Liver (tissue), 9 donors: ENCODE results near the gene ARVCF. TPM values are rescaled to one million over a fixed set of nuclear protein-coding genes. Genes with fewer than 3 reads are reported as not detected.

ENCODE experiments used
- DNase-seq: peaks from one replicate; pipeline ENCODE4 v3.0.0-alpha.2; 2017; ENCODE audit warnings: low spot score
- H3K27ac ChIP-seq, 2 donors: one replicate each; pipeline ENCODE4 v1.7.0; 2013; ENCODE audit warnings: inconsistent platforms in 2 of 2, low read length in 2 of 2, control low read depth in 1 of 2, low read depth in 1 of 2, mild to moderate bottlenecking in 1 of 2
- H3K27me3 ChIP-seq, 4 donors: one replicate each; pipeline versions ENCODE4 v1.6.1 to v1.7.0; 2013; ENCODE audit warnings: low read length in 3 of 4, inconsistent platforms in 1 of 4, mild to moderate bottlenecking in 1 of 4, moderate library complexity in 1 of 4; ENCODE audit not compliant: control insufficient read depth in 4 of 4, insufficient read depth in 4 of 4
- H3K36me3 ChIP-seq, 4 donors: one replicate each; pipeline versions ENCODE4 v1.6.1 to v1.7.0; 2013; ENCODE audit warnings: low read length in 3 of 4, mild to moderate bottlenecking in 3 of 4, low read depth in 1 of 4, moderate library complexity in 1 of 4; ENCODE audit not compliant: control insufficient read depth in 4 of 4, insufficient read depth in 3 of 4
- H3K4me1 ChIP-seq, 4 donors: one replicate each; pipeline versions ENCODE4 v1.6.1 to v1.7.0; 2013; ENCODE audit warnings: low read length in 3 of 4, mild to moderate bottlenecking in 3 of 4, moderate library complexity in 1 of 4; ENCODE audit not compliant: control insufficient read depth in 4 of 4, insufficient read depth in 4 of 4
- H3K4me3 ChIP-seq, 3 donors: one replicate each; pipeline versions ENCODE4 v1.6.1 to v1.7.0; 2013; ENCODE audit warnings: low read length in 3 of 3, control low read depth in 1 of 3, low read depth in 1 of 3, mild to moderate bottlenecking in 1 of 3
- H3K9ac ChIP-seq, 2 donors: one replicate each; pipeline ENCODE4 v1.7.0; 2013; ENCODE audit warnings: low read length in 2 of 2, mild to moderate bottlenecking in 2 of 2, moderate library complexity in 2 of 2, control low read depth in 1 of 2, low read depth in 1 of 2
- H3K9me3 ChIP-seq, 4 donors: one replicate each; pipeline versions ENCODE4 v1.6.1 to v1.7.0; 2013; ENCODE audit warnings: low read length in 3 of 4; ENCODE audit not compliant: control insufficient read depth in 4 of 4
- FOXA1 ChIP-seq: IDR thresholded peaks from 2 replicates; pipeline ENCODE4 v1.6.1; 2016; ENCODE audit warnings: antibody characterized with exemption
- HNF4A ChIP-seq, 2 donors: conservative IDR thresholded peaks; 2 replicates each; pipeline ENCODE4 v1.6.1; 2016; ENCODE audit warnings: antibody characterized with exemption in 2 of 2, mild to moderate bottlenecking in 2 of 2
- JUND ChIP-seq, 2 donors: IDR thresholded peaks; 2 replicates each; pipeline ENCODE4 v1.6.1; 2016; ENCODE audit warnings: antibody characterized with exemption in 2 of 2
- NR2F2 ChIP-seq: IDR thresholded peaks from 2 replicates; pipeline ENCODE4 v1.6.1; 2016; ENCODE audit warnings: antibody characterized with exemption
- RAD21 ChIP-seq, 2 donors: IDR thresholded peaks; 2 replicates each; pipeline ENCODE4 v1.6.1; 2016; ENCODE audit warnings: antibody characterized with exemption in 2 of 2, mild to moderate bottlenecking in 2 of 2
- YY1 ChIP-seq: IDR thresholded peaks from 2 replicates; pipeline ENCODE4 v1.6.1; 2016; ENCODE audit warnings: antibody characterized with exemption, mild to moderate bottlenecking
- WGBS: extraction: QIAGEN DNeasy Blood & Tissue Kit; methylation state at CpG from one replicate; pipeline ENCODE4 v1.1.7; 2013; 5-methylcytosine and 5-hydroxymethylcytosine counted together
- polyA plus RNA-seq, 2 donors: library from polyadenylated mRNA; stranded (reverse) in 1 of 2; unstranded in 1 of 2; fragments of 200-250 nt in 1 of 2; fragments of >200 nt in 1 of 2; fragmentation: Nextera tagmentation in 1 of 2; extraction: Ambion mirVana in 1 of 2; gene quantifications; one replicate each; pipeline versions ENCODE4 v1.2.1 to v1.2.3, GENCODE V29; 2013 to 2015
- total RNA-seq, 2 donors: library from RNA; depleted of rRNA; stranded (reverse); fragments of >200 nt; gene quantifications; one replicate each; pipeline ENCODE4 v1.2.3, GENCODE V29; 2014
- TF ChIP-seq, protein P1 (sequence below): IDR thresholded peaks from 2 replicates; pipeline ENCODE4 v1.6.1; 2016; ENCODE audit warnings: antibody characterized with exemption
- TF ChIP-seq, protein P2 (sequence below): fragments of 150-350 bp; IDR thresholded peaks from 2 replicates; pipeline ENCODE4 v1.5.1; 2017; ENCODE audit warnings: improper control_type of control experiment, low read depth, low read length; ENCODE audit not compliant: missing input control
- TF ChIP-seq, protein P3 (sequence below): IDR thresholded peaks from 2 replicates; pipeline ENCODE4 v1.6.1; 2016; ENCODE audit warnings: antibody characterized with exemption
- TF ChIP-seq, protein P4 (sequence below): IDR thresholded peaks from 2 replicates; pipeline ENCODE4 v1.6.1; 2016; ENCODE audit warnings: antibody characterized with exemption, mild to moderate bottlenecking
- donor health status: healthy.
- donor health status: healthy.
- donor health status: healthy.
- donor health status: healthy.
- donor health status: healthy.

Gene ARVCF
- total and polyA plus RNA-seq, 4 donors = 3.8 to 48.8 (median 26.1) TPM

DNA sequence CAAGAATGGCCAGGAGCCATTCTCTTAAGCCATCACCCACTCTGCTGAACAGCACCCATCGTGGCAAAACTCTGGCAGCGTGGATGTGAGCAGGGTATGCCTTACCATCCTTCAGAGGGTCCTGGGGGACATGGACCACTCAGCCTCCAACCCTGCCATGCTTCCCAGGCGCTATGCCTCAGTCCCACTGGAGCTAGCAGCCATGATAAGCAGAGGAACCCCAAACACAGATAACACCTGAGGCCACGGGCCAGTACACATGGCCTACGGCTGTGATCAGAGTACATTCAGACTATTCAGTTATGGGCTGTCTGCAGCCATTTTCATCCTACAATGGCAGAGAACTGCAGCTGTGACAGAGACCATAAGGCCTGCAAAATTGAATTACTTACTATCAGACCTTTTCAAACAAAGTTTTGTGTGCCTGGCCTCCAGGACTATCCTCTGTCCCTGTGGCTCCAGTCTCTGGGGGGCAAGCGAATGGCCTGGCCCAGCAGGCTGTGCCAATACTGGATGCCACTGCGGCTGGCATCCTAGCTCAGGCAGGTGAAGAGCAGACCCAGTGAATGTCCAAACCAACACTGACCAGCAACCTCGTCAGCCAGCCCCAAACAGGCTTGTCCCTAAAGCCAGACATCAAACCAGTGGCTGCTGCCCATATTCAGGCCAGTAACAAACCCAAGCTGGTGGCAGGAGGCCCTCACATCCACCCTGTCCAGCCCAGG lies 6.9 kb downstream of the ARVCF start (continued):
- TF ChIP-seq, protein P1, sequence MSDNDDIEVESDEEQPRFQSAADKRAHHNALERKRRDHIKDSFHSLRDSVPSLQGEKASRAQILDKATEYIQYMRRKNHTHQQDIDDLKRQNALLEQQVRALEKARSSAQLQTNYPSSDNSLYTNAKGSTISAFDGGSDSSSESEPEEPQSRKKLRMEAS = no peak
- no peak for TF ChIP-seq RAD21 (IDR thresholded peaks at IDR 0.05)
- TF ChIP-seq YY1 = no peak
- no peak for TF ChIP-seq NR2F2

DNA sequence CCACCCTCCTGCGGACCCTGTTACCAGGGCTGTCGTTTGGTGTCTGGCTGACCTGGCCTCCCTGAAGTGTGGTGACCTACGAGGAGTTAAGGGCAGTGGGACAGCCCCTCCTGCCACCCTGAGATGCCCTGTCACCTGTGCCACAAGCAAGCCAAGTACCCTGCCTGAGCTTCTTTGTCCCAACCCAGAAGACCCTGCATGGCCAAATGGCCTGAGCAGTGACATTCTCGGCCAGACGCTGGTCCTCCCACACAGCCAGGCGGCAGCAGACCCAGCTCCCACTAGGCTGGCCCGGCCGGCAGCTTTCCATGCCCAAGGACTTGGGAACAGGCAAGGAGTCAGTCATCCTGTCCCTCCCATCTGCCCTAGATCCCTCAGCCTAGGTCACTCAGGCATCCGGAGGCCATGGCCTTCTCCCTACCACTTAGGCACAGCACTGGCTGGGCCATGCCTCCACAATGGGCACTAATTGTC lies 7.6 kb downstream of the ARVCF start:
- no peaks in the 10 kb centered on the region for H3K36me3 ChIP-seq
- WGBS = 91% methylated on average over 9 of the region's 9 CpGs

More for the DNA sequence above, 7.6 kb downstream of the ARVCF start:
- Histone ChIP-seq H3K9ac (no peak overlapping the region), H3K4me1 (peaks cover 0 to 10% (median 5%) of the 10 kb centered on the region in 4 donors), H3K9me3 (no peaks in the 10 kb centered on the region), H3K27me3 (no peaks in the 10 kb centered on the region), H3K27ac (peak overlapping the region in 1 of 2 donors; percentile 37), H3K4me3 (no peak overlapping the region)
- TF ChIP-seq HNF4A (conservative IDR thresholded peaks at IDR 0.05) (no peak), JUND (IDR thresholded peaks at IDR 0.05) (no peak), FOXA1 (no peak)
- TF ChIP-seq, protein P2, sequence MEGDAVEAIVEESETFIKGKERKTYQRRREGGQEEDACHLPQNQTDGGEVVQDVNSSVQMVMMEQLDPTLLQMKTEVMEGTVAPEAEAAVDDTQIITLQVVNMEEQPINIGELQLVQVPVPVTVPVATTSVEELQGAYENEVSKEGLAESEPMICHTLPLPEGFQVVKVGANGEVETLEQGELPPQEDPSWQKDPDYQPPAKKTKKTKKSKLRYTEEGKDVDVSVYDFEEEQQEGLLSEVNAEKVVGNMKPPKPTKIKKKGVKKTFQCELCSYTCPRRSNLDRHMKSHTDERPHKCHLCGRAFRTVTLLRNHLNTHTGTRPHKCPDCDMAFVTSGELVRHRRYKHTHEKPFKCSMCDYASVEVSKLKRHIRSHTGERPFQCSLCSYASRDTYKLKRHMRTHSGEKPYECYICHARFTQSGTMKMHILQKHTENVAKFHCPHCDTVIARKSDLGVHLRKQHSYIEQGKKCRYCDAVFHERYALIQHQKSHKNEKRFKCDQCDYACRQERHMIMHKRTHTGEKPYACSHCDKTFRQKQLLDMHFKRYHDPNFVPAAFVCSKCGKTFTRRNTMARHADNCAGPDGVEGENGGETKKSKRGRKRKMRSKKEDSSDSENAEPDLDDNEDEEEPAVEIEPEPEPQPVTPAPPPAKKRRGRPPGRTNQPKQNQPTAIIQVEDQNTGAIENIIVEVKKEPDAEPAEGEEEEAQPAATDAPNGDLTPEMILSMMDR = no peak
- TF ChIP-seq, protein P3, sequence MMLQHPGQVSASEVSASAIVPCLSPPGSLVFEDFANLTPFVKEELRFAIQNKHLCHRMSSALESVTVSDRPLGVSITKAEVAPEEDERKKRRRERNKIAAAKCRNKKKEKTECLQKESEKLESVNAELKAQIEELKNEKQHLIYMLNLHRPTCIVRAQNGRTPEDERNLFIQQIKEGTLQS = no peak
- TF ChIP-seq, protein P4, sequence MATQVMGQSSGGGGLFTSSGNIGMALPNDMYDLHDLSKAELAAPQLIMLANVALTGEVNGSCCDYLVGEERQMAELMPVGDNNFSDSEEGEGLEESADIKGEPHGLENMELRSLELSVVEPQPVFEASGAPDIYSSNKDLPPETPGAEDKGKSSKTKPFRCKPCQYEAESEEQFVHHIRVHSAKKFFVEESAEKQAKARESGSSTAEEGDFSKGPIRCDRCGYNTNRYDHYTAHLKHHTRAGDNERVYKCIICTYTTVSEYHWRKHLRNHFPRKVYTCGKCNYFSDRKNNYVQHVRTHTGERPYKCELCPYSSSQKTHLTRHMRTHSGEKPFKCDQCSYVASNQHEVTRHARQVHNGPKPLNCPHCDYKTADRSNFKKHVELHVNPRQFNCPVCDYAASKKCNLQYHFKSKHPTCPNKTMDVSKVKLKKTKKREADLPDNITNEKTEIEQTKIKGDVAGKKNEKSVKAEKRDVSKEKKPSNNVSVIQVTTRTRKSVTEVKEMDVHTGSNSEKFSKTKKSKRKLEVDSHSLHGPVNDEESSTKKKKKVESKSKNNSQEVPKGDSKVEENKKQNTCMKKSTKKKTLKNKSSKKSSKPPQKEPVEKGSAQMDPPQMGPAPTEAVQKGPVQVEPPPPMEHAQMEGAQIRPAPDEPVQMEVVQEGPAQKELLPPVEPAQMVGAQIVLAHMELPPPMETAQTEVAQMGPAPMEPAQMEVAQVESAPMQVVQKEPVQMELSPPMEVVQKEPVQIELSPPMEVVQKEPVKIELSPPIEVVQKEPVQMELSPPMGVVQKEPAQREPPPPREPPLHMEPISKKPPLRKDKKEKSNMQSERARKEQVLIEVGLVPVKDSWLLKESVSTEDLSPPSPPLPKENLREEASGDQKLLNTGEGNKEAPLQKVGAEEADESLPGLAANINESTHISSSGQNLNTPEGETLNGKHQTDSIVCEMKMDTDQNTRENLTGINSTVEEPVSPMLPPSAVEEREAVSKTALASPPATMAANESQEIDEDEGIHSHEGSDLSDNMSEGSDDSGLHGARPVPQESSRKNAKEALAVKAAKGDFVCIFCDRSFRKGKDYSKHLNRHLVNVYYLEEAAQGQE = no peak
- no peak for DNase-seq
